SK-N-MC (cell line): Measurements from ENCODE around the gene VPS37C.

ENCODE experiments used
- EZH2 ChIP-seq: fragments of 200-600 bp; sonication (generic); IDR thresholded peaks from one replicate; pipeline ENCODE4 v1.6.1; 2017; ENCODE audit warnings: antibody characterized with exemption
- FOXP2 ChIP-seq: optimal IDR thresholded peaks from 2 replicates; pipeline ENCODE3; 2011; ENCODE audit warnings: mild to moderate bottlenecking, moderate library complexity; ENCODE audit not compliant: insufficient read depth; ENCODE audit errors: extremely low read length, control extremely low read depth
- POLR2AphosphoS5 ChIP-seq: IDR thresholded peaks from 2 replicates; pipeline ENCODE4 v1.6.1; 2012; ENCODE audit warnings: mild to moderate bottlenecking, low read depth, low read length, borderline replicate concordance

DNA sequence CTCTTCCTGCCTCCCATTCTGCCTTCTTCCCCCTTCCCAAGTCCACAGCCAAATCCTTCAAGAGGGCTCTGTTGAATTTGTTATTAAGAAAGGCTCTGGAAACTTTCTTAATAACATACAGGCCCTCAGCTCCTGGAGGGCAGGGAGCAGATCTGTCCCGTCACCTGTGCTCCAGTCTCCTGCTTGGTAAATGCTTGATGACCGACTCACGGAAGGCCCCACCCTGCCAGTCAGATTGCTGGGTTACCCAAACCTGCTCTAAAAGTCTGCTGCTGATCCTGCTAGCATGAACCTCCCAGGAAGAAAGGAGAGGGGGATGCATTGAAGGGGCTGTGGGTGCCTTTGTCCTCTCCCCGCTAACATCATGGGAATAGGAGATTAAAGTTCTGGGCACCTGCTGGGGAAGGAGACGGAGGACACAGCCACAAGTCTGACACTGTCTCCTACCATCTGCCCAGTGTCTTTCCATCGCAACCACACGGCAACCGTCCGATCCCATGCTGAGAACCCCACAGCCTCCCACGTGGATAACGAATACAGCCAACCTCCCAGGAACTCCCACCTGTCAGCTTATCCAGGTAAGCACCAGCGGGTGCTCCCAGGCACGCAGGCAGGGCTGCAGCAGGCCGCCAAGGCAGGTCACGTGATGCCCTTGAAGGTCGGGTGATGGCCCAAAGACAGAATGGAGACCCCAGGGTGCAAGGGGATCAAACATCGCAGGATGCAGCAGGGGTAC, 36.5 kb downstream of the VPS37C start:
- TF ChIP-seq POLR2AphosphoS5 (no peak), EZH2 (no peak), FOXP2 (no peak)
